ENCODE data around the gene UQCC2.

The UQCC2 gene

GRCh38 chr6:33656844-33657243, 54.7 kb downstream of the UQCC2 start:
- FAIRE-seq: no peak

GRCh38 chr6:33654831-33655554, 56.5 kb downstream of the UQCC2 start:
- DNase-seq (ENCODE audit: low spot score) (no peak), FAIRE-seq (no peak)

More at GRCh38 chr6:33656844-33657243, 54.7 kb downstream of the UQCC2 start:
- DNase-seq (ENCODE audit: low spot score): no peak

- DNase-seq (ENCODE audit: low spot score): no peak
- FAIRE-seq: no peak
Observed at GRCh38 chr6:33652002-33652401, 59.5 kb downstream of the UQCC2 start.

- DNase-seq (ENCODE audit: low spot score) (no peak), FAIRE-seq (no peak)
Observed at GRCh38 chr6:33651403-33651802, 60.1 kb downstream of the UQCC2 start.

Data from RCC 7860 (cell line).